HEK293 (cell line): Measurements from ENCODE around the gene RDX.

ENCODE experiments used
- CTCF ChIP-seq: fragments of 450-650 bp; formaldehyde crosslinking; IDR thresholded peaks from 2 replicates; pipeline ENCODE4 v1.5.1; 2016; ENCODE audit warnings: missing biosample characterization, missing genetic modification characterization
- ZNF140 ChIP-seq: fragments of 450-650 bp; formaldehyde crosslinking; IDR thresholded peaks from 2 replicates; pipeline ENCODE4 v1.5.1; 2016; ENCODE audit warnings: missing biosample characterization, missing genetic modification characterization
- ZSCAN5A ChIP-seq: fragments of 450-650 bp; formaldehyde crosslinking; IDR thresholded peaks from 2 replicates; pipeline ENCODE4 v1.5.1; 2016; ENCODE audit warnings: missing biosample characterization, missing genetic modification characterization

GRCh38 chr11:110312670-110313069, 16.3 kb upstream of the RDX start:
- TF ChIP-seq ZNF140 (tag by site-specific recombination) (no peak), CTCF (no peak), ZSCAN5A (no peak)
